ENCODE data around the gene MPI.

The MPI gene

DNA sequence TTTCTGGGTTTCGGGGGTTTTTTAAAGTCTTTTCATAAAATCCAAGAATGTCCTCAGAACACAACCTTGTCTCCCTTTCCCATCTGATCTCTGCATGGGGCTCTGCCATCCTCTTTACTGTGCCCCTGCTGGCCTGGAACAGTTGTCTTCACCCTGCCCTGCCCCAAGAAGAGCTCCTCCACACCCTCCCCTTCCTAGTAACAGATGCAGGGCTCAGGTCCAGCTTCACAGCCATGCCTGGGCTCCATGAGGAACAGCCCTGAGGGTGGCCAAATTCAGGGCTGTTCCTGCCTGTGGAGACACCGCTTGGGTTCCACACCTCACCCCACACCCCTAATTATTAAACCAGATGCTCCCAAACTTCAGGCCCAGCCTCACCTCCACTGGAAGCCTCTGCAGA is 34.0 kb upstream of the MPI start:
- Mint-ChIP-seq H3K27me3 (ENCODE audit: low read depth) (no peaks in the 10 kb centered on the region), H3K4me3 (no peak overlapping the region), H3K36me3 (ENCODE audit: low read depth) (peaks cover 20% of the 10 kb centered on the region), H3K9me3 (no peaks in the 10 kb centered on the region), H3K4me1 (ENCODE audit: low read depth) (peaks cover 25% of the 10 kb centered on the region), H3K27ac (no peak overlapping the region)

GRCh38 chr15:74856537-74856936 is 33.3 kb upstream of the MPI start:
- no peaks in the 10 kb centered on the region for H3K9me3 Mint-ChIP-seq
- peaks cover 16% of the 10 kb centered on the region for H3K36me3 Mint-ChIP-seq (ENCODE audit: low read depth)
- no peaks in the 10 kb centered on the region for H3K27me3 Mint-ChIP-seq (ENCODE audit: low read depth)
- H3K27ac Mint-ChIP-seq, result no peak overlapping the region
- no peak overlapping the region for H3K4me3 Mint-ChIP-seq
- H3K4me1 Mint-ChIP-seq (ENCODE audit: low read depth), result peaks cover 25% of the 10 kb centered on the region

GRCh38 chr15:74857082-74857655 is 32.7 kb upstream of the MPI start:
- no peaks in the 10 kb centered on the region for H3K9me3 Mint-ChIP-seq
- peaks cover 12% of the 10 kb centered on the region for H3K36me3 Mint-ChIP-seq (ENCODE audit: low read depth)
- no peak overlapping the region for H3K4me3 Mint-ChIP-seq
- peak overlapping the region; percentile 82 for H3K27ac Mint-ChIP-seq
- H3K27me3 Mint-ChIP-seq (ENCODE audit: low read depth), result no peaks in the 10 kb centered on the region
- H3K4me1 Mint-ChIP-seq (ENCODE audit: low read depth), result peaks cover 25% of the 10 kb centered on the region

DNA sequence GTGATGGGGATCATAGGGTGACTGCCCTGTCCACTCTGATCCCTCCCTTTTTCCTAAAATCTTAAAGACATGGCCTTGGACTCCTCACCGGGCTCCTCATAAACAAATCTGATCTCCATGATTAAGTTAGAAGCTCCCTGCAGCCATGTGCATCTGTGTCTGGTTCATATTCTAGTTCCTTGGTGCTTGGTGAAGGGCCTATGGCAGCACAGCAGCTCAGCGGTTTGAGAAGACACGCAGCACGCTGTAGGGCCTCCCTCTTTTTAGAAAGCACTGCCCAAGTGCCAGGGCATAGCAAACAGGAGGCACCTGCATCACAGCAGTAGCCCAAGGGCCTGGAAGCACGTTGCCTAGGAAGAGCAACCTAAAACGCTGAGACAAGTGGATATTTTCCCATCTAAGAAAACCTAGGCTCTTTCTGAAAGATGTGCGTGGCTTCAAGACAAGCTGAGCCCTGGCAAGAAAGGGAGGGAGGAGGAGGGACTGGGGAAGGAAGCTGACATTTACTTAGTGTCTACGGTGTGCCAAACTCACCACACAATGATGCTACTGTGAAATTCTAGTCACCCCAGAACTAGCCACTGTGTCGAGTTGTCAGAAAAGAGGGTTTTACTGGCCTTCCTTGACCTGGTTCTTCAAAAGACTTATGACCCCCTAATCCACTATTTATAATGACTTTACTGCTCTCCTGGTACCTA is 32.0 kb upstream of the MPI start:
- peak overlapping the region; percentile 69 for H3K27ac Mint-ChIP-seq

GRCh38 chr15:74858369-74858740 is 31.5 kb upstream of the MPI start:
- no peaks in the 10 kb centered on the region for H3K9me3 Mint-ChIP-seq
- peak overlapping the region; percentile 69 for H3K27ac Mint-ChIP-seq
- peaks cover 25% of the 10 kb centered on the region for H3K4me1 Mint-ChIP-seq (ENCODE audit: low read depth)
- H3K4me3 Mint-ChIP-seq, result no peak overlapping the region
- H3K36me3 Mint-ChIP-seq (ENCODE audit: low read depth), result peaks cover 8% of the 10 kb centered on the region
- H3K27me3 Mint-ChIP-seq (ENCODE audit: low read depth), result no peaks in the 10 kb centered on the region

More for the DNA sequence above, 32.0 kb upstream of the MPI start:
- H3K36me3 Mint-ChIP-seq (ENCODE audit: low read depth), result peaks cover 10% of the 10 kb centered on the region
- no peak overlapping the region for H3K4me3 Mint-ChIP-seq
- no peaks in the 10 kb centered on the region for H3K27me3 Mint-ChIP-seq (ENCODE audit: low read depth)
- H3K9me3 Mint-ChIP-seq, result no peaks in the 10 kb centered on the region
- peaks cover 25% of the 10 kb centered on the region for H3K4me1 Mint-ChIP-seq (ENCODE audit: low read depth)

DNA sequence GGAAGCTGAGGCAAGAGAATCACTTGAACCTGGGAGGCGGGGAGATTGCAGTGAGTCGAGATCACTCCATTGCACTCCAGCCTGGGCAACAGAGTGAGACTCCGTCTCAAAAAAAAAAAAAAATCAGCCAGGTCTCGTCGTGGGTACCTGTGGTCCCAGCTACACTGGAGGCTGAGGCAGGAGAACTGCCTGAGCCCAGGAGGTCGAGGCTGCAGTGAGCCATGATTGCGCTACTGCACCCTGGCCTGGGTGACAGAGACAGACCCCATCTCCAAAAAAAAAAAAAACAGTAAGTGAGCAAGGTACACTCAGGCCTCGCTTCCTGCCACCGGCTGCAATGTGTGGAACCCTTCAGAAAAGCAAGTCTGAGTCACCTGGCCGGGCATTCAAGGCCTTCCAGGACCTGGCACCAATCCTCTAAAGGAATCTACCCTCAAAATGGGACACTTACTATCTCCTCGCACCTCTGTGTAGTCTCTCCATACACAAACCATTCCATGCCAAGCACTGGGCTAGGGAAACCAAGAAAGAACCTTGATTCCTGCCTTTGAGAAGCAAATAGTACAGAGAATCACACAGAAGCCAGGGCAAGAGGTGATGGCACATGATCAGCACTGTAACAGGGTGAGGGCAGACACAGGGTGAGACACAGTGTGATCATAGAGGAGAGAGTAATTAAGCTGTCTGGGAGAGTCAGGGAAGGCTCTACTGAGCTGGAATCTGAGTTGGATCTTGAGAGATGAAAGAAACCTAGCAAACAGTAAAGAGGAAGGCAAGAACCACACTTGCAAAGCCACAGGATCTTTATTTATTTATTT is 26.4 kb upstream of the MPI start:
- Mint-ChIP-seq H3K27ac (peak overlapping the region; percentile 67), H3K36me3 (ENCODE audit: low read depth) (peaks cover 33% of the 10 kb centered on the region), H3K27me3 (ENCODE audit: low read depth) (no peaks in the 10 kb centered on the region), H3K4me3 (peak overlapping the region; percentile 5), H3K4me1 (ENCODE audit: low read depth) (peaks cover 43% of the 10 kb centered on the region), H3K9me3 (no peaks in the 10 kb centered on the region)

- H3K9me3 Mint-ChIP-seq, result no peaks in the 10 kb centered on the region
- no peak overlapping the region for H3K4me3 Mint-ChIP-seq
- peak overlapping the region; percentile 54 for H3K27ac Mint-ChIP-seq
- H3K4me1 Mint-ChIP-seq (ENCODE audit: low read depth), result peaks cover 38% of the 10 kb centered on the region
- peaks cover 31% of the 10 kb centered on the region for H3K36me3 Mint-ChIP-seq (ENCODE audit: low read depth)
- no peaks in the 10 kb centered on the region for H3K27me3 Mint-ChIP-seq (ENCODE audit: low read depth)
These were observed 25.5 kb upstream of the MPI start for GRCh38 chr15:74864296-74864695.

DNA sequence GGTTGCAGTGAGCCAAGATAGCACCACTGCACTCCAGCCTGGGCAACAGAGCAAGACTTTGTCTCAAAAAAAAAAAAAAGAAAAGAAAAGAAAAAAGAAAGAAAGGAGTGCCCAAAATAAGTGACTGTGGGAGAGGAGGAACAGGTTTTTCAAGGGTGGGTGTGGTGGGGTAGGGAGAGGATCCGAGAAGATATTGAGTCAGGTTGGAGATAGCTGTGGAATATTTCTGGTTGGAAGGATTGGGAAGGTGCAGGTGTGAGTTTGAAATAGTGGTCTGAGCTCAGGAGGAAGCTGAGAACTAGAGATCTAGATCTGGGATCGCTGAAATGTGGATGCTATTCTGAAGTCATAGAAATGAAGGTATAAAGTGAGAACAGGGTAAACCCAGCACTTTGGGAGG is 24.5 kb upstream of the MPI start:
- H3K27ac Mint-ChIP-seq, result peak overlapping the region; percentile 63
- H3K4me1 Mint-ChIP-seq (ENCODE audit: low read depth), result peaks cover 48% of the 10 kb centered on the region
- H3K4me3 Mint-ChIP-seq, result peak overlapping the region; percentile 53
- H3K9me3 Mint-ChIP-seq, result no peaks in the 10 kb centered on the region
- no peaks in the 10 kb centered on the region for H3K27me3 Mint-ChIP-seq (ENCODE audit: low read depth)
- H3K36me3 Mint-ChIP-seq (ENCODE audit: low read depth), result peaks cover 37% of the 10 kb centered on the region

- H3K9me3 Mint-ChIP-seq, result no peaks in the 10 kb centered on the region
- peaks cover 55% of the 10 kb centered on the region for H3K4me1 Mint-ChIP-seq (ENCODE audit: low read depth)
- peak overlapping the region; percentile 2 for H3K4me3 Mint-ChIP-seq
- peak overlapping the region; percentile 8 for H3K27ac Mint-ChIP-seq
- peaks cover 37% of the 10 kb centered on the region for H3K36me3 Mint-ChIP-seq (ENCODE audit: low read depth)
- no peaks in the 10 kb centered on the region for H3K27me3 Mint-ChIP-seq (ENCODE audit: low read depth)
These were observed 23.8 kb upstream of the MPI start for GRCh38 chr15:74866090-74866489.

DNA sequence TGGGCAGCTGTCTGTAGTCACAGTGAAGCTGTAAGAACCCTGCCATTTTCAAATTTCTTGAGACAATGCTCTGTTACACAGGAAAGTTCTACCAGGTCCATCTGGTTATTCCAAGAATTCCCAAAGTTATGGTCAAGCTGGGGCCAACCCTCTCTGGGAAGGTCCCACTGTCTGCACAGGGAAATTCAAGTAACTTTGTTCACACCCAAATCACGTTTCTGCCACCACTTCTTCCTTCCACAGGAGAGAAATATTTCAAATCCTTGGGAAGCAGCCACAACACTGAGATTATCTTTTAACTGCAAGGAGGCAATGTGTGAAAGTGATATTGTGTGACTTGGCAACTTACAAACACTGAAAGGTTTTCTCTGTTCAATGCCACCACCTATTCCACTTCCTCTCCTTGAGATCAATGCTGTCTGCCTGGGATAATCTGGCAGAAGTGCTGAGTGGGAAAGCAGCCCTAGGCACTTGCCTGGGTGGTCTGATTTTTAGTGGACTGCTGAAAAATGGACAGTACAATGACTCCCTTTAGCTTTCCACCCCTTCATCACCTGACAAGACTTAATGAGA is 22.3 kb upstream of the MPI start:
- H3K27me3 Mint-ChIP-seq (ENCODE audit: low read depth), result no peaks in the 10 kb centered on the region
- H3K4me1 Mint-ChIP-seq (ENCODE audit: low read depth), result peaks cover 58% of the 10 kb centered on the region
- no peaks in the 10 kb centered on the region for H3K9me3 Mint-ChIP-seq
- peaks cover 41% of the 10 kb centered on the region for H3K36me3 Mint-ChIP-seq (ENCODE audit: low read depth)
- peak overlapping the region; percentile 52 for H3K4me3 Mint-ChIP-seq
- peak overlapping the region; percentile 76 for H3K27ac Mint-ChIP-seq

DNA sequence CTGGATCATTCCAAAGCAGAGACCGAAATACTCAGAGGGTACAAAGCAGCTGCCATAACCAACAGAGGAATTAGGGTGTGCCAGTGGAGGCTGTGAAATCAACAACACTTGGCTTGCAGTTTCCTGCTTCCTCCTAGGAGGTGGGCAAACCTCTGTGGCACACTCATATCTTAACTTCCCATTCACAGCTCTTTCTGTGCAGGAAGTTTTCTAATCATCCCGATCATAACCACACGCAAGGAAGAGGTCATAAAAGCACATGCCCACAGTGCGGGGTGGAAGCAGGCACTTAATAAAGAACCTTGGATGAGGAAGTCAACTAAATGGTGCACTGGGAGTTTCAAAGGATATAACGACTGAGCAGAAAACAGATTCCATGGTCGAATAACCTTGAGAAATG is 21.8 kb upstream of the MPI start:
- Mint-ChIP-seq H3K27me3 (ENCODE audit: low read depth) (no peaks in the 10 kb centered on the region), H3K4me1 (ENCODE audit: low read depth) (peaks cover 62% of the 10 kb centered on the region), H3K9me3 (no peaks in the 10 kb centered on the region), H3K4me3 (peak overlapping the region; percentile 52), H3K27ac (peak overlapping the region; percentile 76), H3K36me3 (ENCODE audit: low read depth) (peaks cover 45% of the 10 kb centered on the region)

- Mint-ChIP-seq H3K36me3 (ENCODE audit: low read depth) (peaks cover 40% of the 10 kb centered on the region), H3K27me3 (ENCODE audit: low read depth) (no peaks in the 10 kb centered on the region), H3K4me3 (peak overlapping the region; percentile 85), H3K9me3 (no peaks in the 10 kb centered on the region), H3K27ac (peak overlapping the region; percentile 94), H3K4me1 (ENCODE audit: low read depth) (peaks cover 61% of the 10 kb centered on the region)
These were observed 20.5 kb upstream of the MPI start for GRCh38 chr15:74869372-74869725.

GRCh38 chr15:74869726-74870407 is 20.0 kb upstream of the MPI start:
- Mint-ChIP-seq H3K27me3 (ENCODE audit: low read depth) (no peaks in the 10 kb centered on the region), H3K4me3 (peak overlapping the region; percentile 85), H3K9me3 (no peaks in the 10 kb centered on the region), H3K36me3 (ENCODE audit: low read depth) (peaks cover 37% of the 10 kb centered on the region), H3K27ac (peak overlapping the region; percentile 94), H3K4me1 (ENCODE audit: low read depth) (peaks cover 57% of the 10 kb centered on the region)

DNA sequence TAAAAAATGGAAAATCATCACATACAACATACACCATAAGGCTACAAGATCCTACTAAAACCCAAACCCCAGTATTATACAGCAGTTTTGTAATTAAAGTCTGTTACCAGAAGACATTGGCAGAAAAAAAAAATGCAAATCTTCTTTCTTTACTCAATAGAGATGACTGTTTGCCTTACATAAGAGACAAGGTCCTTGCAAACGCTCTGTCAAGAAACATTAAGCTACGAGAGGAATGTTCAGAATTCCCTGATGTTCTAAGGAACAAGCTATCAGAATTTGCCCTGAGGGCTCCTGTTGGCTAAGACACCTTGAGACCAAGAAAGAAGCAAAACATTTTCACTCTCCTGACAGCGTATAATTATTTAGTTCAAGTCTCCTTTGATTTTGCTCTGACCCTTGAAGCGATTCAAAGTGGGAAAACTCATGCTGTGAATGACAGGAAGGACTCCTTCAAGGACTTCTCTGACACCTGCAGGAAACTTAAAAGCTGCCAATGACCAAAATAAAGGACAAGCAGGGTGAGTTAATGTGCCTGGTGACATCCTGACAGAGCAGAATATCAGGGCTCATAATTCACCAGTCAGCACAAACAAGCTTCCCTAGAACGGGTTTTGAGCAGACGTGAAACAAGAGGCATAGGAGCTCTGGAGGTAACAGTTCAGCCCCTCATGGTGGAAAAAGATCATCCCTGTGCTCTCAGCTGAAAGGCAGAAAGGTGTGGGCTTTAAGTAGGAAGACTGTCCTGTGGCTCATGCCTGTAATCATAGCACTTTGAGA is 19.2 kb upstream of the MPI start:
- Mint-ChIP-seq H3K27ac (peak overlapping the region; percentile 94), H3K4me1 (ENCODE audit: low read depth) (peaks cover 52% of the 10 kb centered on the region), H3K36me3 (ENCODE audit: low read depth) (peaks cover 32% of the 10 kb centered on the region), H3K9me3 (no peaks in the 10 kb centered on the region), H3K4me3 (peak overlapping the region; percentile 85), H3K27me3 (ENCODE audit: low read depth) (no peaks in the 10 kb centered on the region)

Measured in T-helper 1 cell treated with Interleukin-12 subunit alpha and Interleukin-12 subunit beta and Interleukin-4 antibody, amounts not matched to agents 30 μg/mL and 1 μg/mL, for 36 hours (primary cell).